Psoas muscle (tissue), 8 donors: ENCODE results near the gene DAZAP2. TPM values are rescaled to one million over a fixed set of nuclear protein-coding genes. Genes with fewer than 3 reads are reported as not detected.

Source experiments
- ATAC-seq, 4 donors: fragments of 200-7000 bp; cut with Tn5 transposase; one replicate each; pipeline ENCODE4 v1.9.1; 2020; ENCODE audit warnings: moderate library complexity in 3 of 4, mild to moderate bottlenecking in 2 of 4
- DNase-seq, 2 donors: peaks; one replicate each; pipeline ENCODE4 v3.0.0-alpha.2; 2020
- H3K27ac ChIP-seq: fragments of 200-600 bp; one replicate; pipeline ENCODE4 v1.8.0; 2022
- H3K27me3 ChIP-seq, 3 donors: fragments of 200-600 bp in 1 of 3; one replicate each; pipeline versions ENCODE4 v1.6.1 to v1.8.0; 2013 to 2022; ENCODE audit warnings: low read length in 2 of 3, mild to moderate bottlenecking in 2 of 3, moderate library complexity in 1 of 3; ENCODE audit not compliant: insufficient read depth in 3 of 3
- H3K36me3 ChIP-seq, 2 donors: fragments of 200-600 bp in 1 of 2; one replicate each; pipeline versions ENCODE4 v1.6.1 to v1.8.0; 2013 to 2022; ENCODE audit warnings: low read depth in 1 of 2, mild to moderate bottlenecking in 1 of 2, moderate library complexity in 1 of 2; ENCODE audit not compliant: insufficient read depth in 1 of 2
- H3K4me1 ChIP-seq: fragments of 200-600 bp; one replicate; pipeline ENCODE4 v1.8.0; 2022
- H3K4me3 ChIP-seq: fragments of 200-600 bp; one replicate; pipeline ENCODE4 v1.8.0; 2022; ENCODE audit warnings: mild to moderate bottlenecking
- H3K9me3 ChIP-seq: fragments of 200-600 bp; one replicate; pipeline ENCODE4 v1.8.0; 2022
- CTCF ChIP-seq: fragments of 200-600 bp; IDR thresholded peaks from one replicate; pipeline ENCODE4 v1.8.0; 2022; ENCODE audit warnings: antibody characterized with exemption
- WGBS, 3 donors: extraction: QIAGEN DNeasy Blood & Tissue Kit; methylation state at CpG; one replicate each; pipeline versions ENCODE4 v1.1.6 to v1.1.7; 2013; 5-methylcytosine and 5-hydroxymethylcytosine counted together
- intact Hi-C, 2 donors: fragments of 100-400 bp; cut with DNase I; formaldehyde crosslinking; loops; one replicate each; pipeline versions ENCODE4 v1.11.0 to v1.14.2; 2022
- polyA plus RNA-seq, 3 donors: library from polyadenylated mRNA; stranded (reverse); fragments of 200-250 nt; gene quantifications; one replicate each; pipeline ENCODE4 v1.2.3, GENCODE V29; 2013
- total RNA-seq, 4 donors: library from RNA; stranded (reverse); fragmentation: NEBNext Ultra II Directional in 2 of 4; extraction: Animal tissue kit (Norgen Biotek cat#: 25700) in 2 of 4; gene quantifications; one replicate each; pipeline versions ENCODE4 v1.2.1 to v1.2.4, GENCODE V29; 2021 to 2023
- donor health status: healthy with polysubstance abuse.
- donor health status: DM: no; HTN: no; CAD: no; lungs with moderate emphysema.
- donor health status: Bipolar disorder and iron deficiency.
- donor health status: healthy.
- donor health status: DM: yes; HTN: yes; CAD: no.
- donor health status: DM: no; HTN: no; CAD: no.
- donor health status: DM: no; HTN: no; CAD: no.
- donor health status: DM: yes; HTN: yes; CAD: no.

The DAZAP2 gene
- total and polyA plus RNA-seq, 7 donors, result 62.4 to 217 (median 149) TPM

GRCh38 chr12:51202718-51203117 lies 35.9 kb upstream of the DAZAP2 start:
- Histone ChIP-seq H3K27me3 (no peaks in the 10 kb centered on the region), H3K4me1 (no peaks in the 10 kb centered on the region), H3K27ac (no peak overlapping the region), H3K9me3 (no peaks in the 10 kb centered on the region), H3K4me3 (no peak overlapping the region), H3K36me3 (peaks cover 0 to 42% of the 10 kb centered on the region in 2 donors)
- TF ChIP-seq CTCF, result no peak
- intact Hi-C loops, result no loop called here
- DNase-seq (no peak), ATAC-seq (no peak)
- 90 to 94% (median 92%) methylated on average over 5 of the region's 5 CpGs for WGBS, 3 donors

GRCh38 chr12:51205350-51205749 lies 33.3 kb upstream of the DAZAP2 start:
- Histone ChIP-seq H3K27ac (no peak overlapping the region), H3K4me3 (no peak overlapping the region), H3K27me3 (no peaks in the 10 kb centered on the region), H3K36me3 (peaks cover 0 to 40% of the 10 kb centered on the region in 2 donors), H3K4me1 (no peaks in the 10 kb centered on the region), H3K9me3 (no peaks in the 10 kb centered on the region)
- no peak for TF ChIP-seq CTCF
- no peak for ATAC-seq
- no peak for DNase-seq
- intact Hi-C loops, result no loop called here
- WGBS, 3 donors, result 90 to 94% (median 94%) methylated on average over 6 of the region's 6 CpGs

- Histone ChIP-seq H3K4me1 (no peaks in the 10 kb centered on the region), H3K27me3 (no peaks in the 10 kb centered on the region), H3K36me3 (peaks cover 0 to 28% of the 10 kb centered on the region in 2 donors), H3K27ac (no peak overlapping the region), H3K9me3 (no peaks in the 10 kb centered on the region), H3K4me3 (no peak overlapping the region)
- ATAC-seq, result no peak
- TF ChIP-seq CTCF, result no peak
- no peak for DNase-seq
- intact Hi-C loops, result no loop called here
- 91 to 92% (median 91%) methylated on average over 7 of the region's 7 CpGs for WGBS, 3 donors
Observed at GRCh38 chr12:51208016-51208660, 30.5 kb upstream of the DAZAP2 start.

GRCh38 chr12:51209259-51209658 lies 29.4 kb upstream of the DAZAP2 start:
- no peak for ATAC-seq
- 94 to 100% (median 97%) methylated on average over 2 of the region's 2 CpGs for WGBS, 3 donors
- intact Hi-C loops, result no loop called here

More at GRCh38 chr12:51209259-51209658, 29.4 kb upstream of the DAZAP2 start:
- DNase-seq, result no peak
- Histone ChIP-seq H3K9me3 (no peaks in the 10 kb centered on the region), H3K27me3 (no peaks in the 10 kb centered on the region), H3K27ac (no peak overlapping the region), H3K4me1 (no peaks in the 10 kb centered on the region), H3K36me3 (peaks cover 0 to 28% of the 10 kb centered on the region in 2 donors), H3K4me3 (no peak overlapping the region)
- TF ChIP-seq CTCF, result no peak
